Measurements from ENCODE around the gene GTF2A1L.

- TF ChIP-seq CTCF (IDR thresholded peaks at IDR 0.05; ENCODE audit: insufficient read depth, low read length, poor library complexity, severe bottlenecking), result no peak
- TF ChIP-seq EZH2phosphoT487 (conservative IDR thresholded peaks at IDR 0.05; ENCODE audit: low read length), result no peak
Observed at GRCh38 chr2:48685126-48685525, 67.5 kb downstream of the GTF2A1L start.

All from SU-DHL-6 (cell line).